Hepatocyte (in vitro differentiated cells): ENCODE measurements around the gene CLIC4. TPM values are rescaled to one million over a fixed set of nuclear protein-coding genes. Genes with fewer than 3 reads are reported as not detected.

Experiments used
- DNase-seq: peaks from one replicate; pipeline ENCODE4 v3.0.0-alpha.2; 2016; ENCODE audit warnings: low spot score
- H2AFZ ChIP-seq: fragments of 200-600 bp; sonication (generic); 2 replicates; pipeline ENCODE4 v1.6.0; 2016; ENCODE audit warnings: antibody characterized with exemption, mild to moderate bottlenecking
- H3K27ac ChIP-seq: fragments of 200-600 bp; sonication (generic); 2 replicates; pipeline ENCODE4 v1.5.1; 2016; ENCODE audit warnings: mild to moderate bottlenecking
- H3K27me3 ChIP-seq: fragments of 200-600 bp; sonication (generic); 2 replicates; pipeline ENCODE4 v1.6.1; 2016
- H3K36me3 ChIP-seq: fragments of 200-600 bp; sonication (generic); replicated peaks from 2 replicates; pipeline ENCODE4 v1.5.1; 2016; ENCODE audit warnings: low read depth; ENCODE audit not compliant: insufficient read depth
- H3K4me1 ChIP-seq: fragments of 200-600 bp; sonication (generic); 2 replicates; pipeline ENCODE4 v1.5.1; 2016; ENCODE audit warnings: mild to moderate bottlenecking, moderate library complexity; ENCODE audit not compliant: insufficient read depth
- H3K4me2 ChIP-seq: fragments of 200-600 bp; sonication (generic); 2 replicates; pipeline ENCODE4 v1.6.0; 2016
- H3K4me3 ChIP-seq: fragments of 200-600 bp; sonication (generic); 2 replicates; pipeline ENCODE4 v1.5.1; 2016; ENCODE audit warnings: mild to moderate bottlenecking
- H3K79me2 ChIP-seq: fragments of 200-600 bp; sonication (generic); 2 replicates; pipeline ENCODE4 v1.6.0; 2017; ENCODE audit warnings: mild to moderate bottlenecking
- H3K9me2 ChIP-seq: fragments of 200-600 bp; sonication (generic); replicated peaks from 2 replicates; pipeline ENCODE4 v1.6.0; 2017; ENCODE audit warnings: mild to moderate bottlenecking; ENCODE audit not compliant: insufficient read depth
- H3K9me3 ChIP-seq: fragments of 200-600 bp; sonication (generic); 2 replicates; pipeline ENCODE4 v1.5.1; 2016; ENCODE audit warnings: low read depth, mild to moderate bottlenecking
- H4K20me1 ChIP-seq: fragments of 200-600 bp; sonication (generic); 2 replicates; pipeline ENCODE4 v1.6.0; 2016; ENCODE audit warnings: mild to moderate bottlenecking; ENCODE audit not compliant: insufficient read depth, poor library complexity, severe bottlenecking
- EZH2 ChIP-seq: fragments of 200-600 bp; sonication (generic); IDR thresholded peaks from 2 replicates; pipeline ENCODE4 v1.6.1; 2016; ENCODE audit warnings: antibody characterized with exemption, mild to moderate bottlenecking, borderline replicate concordance
- EZH2phosphoT487 ChIP-seq: fragments of 200-600 bp; sonication (generic); IDR thresholded peaks from one replicate; pipeline ENCODE4 v1.6.1; 2018; ENCODE audit warnings: antibody characterized with exemption, mild to moderate bottlenecking, low read depth, moderate library complexity; ENCODE audit not compliant: unreplicated experiment, severe bottlenecking
- WGBS: methylation state at CpG from one replicate; pipeline ENCODE4 v1.1.6; 2016; ENCODE audit warnings: low lambda C conversion rate; ENCODE audit errors: missing lambda C conversion rate; 5-methylcytosine and 5-hydroxymethylcytosine counted together
- polyA plus RNA-seq: library from polyadenylated mRNA; unstranded; fragments of >200 nt; fragmentation: Nextera tagmentation; extraction: Ambion mirVana; gene quantifications from 2 replicates; pipeline ENCODE4 v1.2.1, GENCODE V29; 2016
- total RNA-seq: library from RNA; depleted of rRNA; stranded (reverse); fragments of >200 nt; gene quantifications from 2 replicates; pipeline ENCODE4 v1.2.3, GENCODE V29; 2014
- TF ChIP-seq, protein P1 (sequence below): fragments of 200-600 bp; sonication (generic); IDR thresholded peaks from 2 replicates; pipeline ENCODE4 v1.5.1; 2016; ENCODE audit warnings: antibody characterized with exemption, mild to moderate bottlenecking; ENCODE audit not compliant: poor library complexity

The CLIC4 gene
- total and polyA plus RNA-seq, 2 experiments from 2014 or later, result 146 to 259 TPM

DNA sequence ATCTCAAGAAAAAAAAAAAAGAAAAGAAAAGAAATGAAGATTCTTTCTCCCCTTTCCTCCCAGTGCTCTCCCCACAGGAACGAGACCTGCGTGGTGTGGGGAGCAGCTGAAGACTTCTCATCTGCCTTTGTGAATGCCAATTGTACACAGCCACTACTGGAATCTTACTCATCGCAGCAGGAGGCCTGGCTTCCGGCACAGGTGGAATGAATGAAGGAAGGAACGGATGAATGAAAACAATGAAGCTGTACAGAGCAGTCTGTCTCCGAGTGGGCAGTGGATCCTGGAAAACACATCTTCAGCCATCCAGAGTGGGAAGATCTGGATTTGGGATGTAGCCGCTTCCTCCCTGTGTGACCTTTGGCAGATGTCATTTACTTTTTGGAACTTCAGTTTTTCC, 119.9 kb downstream of the CLIC4 start:
- Histone ChIP-seq H3K9me3 (no peaks in the 10 kb centered on the region), H3K4me3 (no peak overlapping the region), H3K9me2 (no peaks in the 10 kb centered on the region), H3K79me2 (no peaks in the 10 kb centered on the region), H2AFZ (no peak overlapping the region), H4K20me1 (no peaks in the 10 kb centered on the region), H3K4me1 (peaks cover 26% of the 10 kb centered on the region), H3K36me3 (no peaks in the 10 kb centered on the region), H3K27ac (peak overlapping the region; percentile 59), H3K4me2 (no peak overlapping the region), H3K27me3 (no peaks in the 10 kb centered on the region)
- 93% methylated on average over 7 of the region's 7 CpGs for WGBS
- DNase-seq, result no peak
- TF ChIP-seq EZH2phosphoT487 (no peak), EZH2 (no peak)
- TF ChIP-seq, protein P1, sequence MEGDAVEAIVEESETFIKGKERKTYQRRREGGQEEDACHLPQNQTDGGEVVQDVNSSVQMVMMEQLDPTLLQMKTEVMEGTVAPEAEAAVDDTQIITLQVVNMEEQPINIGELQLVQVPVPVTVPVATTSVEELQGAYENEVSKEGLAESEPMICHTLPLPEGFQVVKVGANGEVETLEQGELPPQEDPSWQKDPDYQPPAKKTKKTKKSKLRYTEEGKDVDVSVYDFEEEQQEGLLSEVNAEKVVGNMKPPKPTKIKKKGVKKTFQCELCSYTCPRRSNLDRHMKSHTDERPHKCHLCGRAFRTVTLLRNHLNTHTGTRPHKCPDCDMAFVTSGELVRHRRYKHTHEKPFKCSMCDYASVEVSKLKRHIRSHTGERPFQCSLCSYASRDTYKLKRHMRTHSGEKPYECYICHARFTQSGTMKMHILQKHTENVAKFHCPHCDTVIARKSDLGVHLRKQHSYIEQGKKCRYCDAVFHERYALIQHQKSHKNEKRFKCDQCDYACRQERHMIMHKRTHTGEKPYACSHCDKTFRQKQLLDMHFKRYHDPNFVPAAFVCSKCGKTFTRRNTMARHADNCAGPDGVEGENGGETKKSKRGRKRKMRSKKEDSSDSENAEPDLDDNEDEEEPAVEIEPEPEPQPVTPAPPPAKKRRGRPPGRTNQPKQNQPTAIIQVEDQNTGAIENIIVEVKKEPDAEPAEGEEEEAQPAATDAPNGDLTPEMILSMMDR, result no peak

DNA sequence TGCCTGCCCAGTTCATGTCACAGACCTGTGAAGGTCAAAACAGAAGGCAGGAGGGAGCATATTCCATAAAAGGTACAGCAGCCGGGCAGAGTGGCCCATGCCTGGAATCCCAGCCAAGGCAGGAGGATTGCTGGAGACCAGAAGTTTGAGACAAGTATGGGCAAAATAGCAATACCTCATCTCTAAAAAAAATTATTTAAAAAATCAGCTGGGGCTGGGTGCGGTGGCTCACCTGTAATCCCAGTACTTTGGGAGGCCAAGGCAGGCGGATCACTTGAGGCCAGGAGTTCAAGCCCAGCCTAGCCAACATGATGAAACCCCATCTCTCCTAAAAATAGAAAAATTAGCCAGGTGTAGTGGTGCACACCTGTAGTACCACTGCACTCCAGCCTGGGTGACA, 120.3 kb downstream of the CLIC4 start:
- peaks cover 26% of the 10 kb centered on the region for H3K4me1 ChIP-seq
- H3K36me3 ChIP-seq, result no peaks in the 10 kb centered on the region
- no peaks in the 10 kb centered on the region for H3K27me3 ChIP-seq
- H3K4me3 ChIP-seq, result no peak overlapping the region
- no peak overlapping the region for H2AFZ ChIP-seq
- WGBS, result 93% methylated on average over 3 of the region's 3 CpGs
- H3K79me2 ChIP-seq, result no peaks in the 10 kb centered on the region
- no peak for DNase-seq
- H3K4me2 ChIP-seq, result no peak overlapping the region
- H3K9me2 ChIP-seq, result no peaks in the 10 kb centered on the region
- TF ChIP-seq, protein P1, result no peak
- no peak for TF ChIP-seq EZH2phosphoT487
- no peak overlapping the region for H3K27ac ChIP-seq
- no peaks in the 10 kb centered on the region for H4K20me1 ChIP-seq
- no peaks in the 10 kb centered on the region for H3K9me3 ChIP-seq

- H3K27me3 ChIP-seq, result no peaks in the 10 kb centered on the region
- H4K20me1 ChIP-seq, result no peaks in the 10 kb centered on the region
- peaks cover 26% of the 10 kb centered on the region for H3K4me1 ChIP-seq
- no peak overlapping the region for H3K4me3 ChIP-seq
- TF ChIP-seq, protein P1, result no peak
- TF ChIP-seq EZH2 (no peak), EZH2phosphoT487 (no peak)
- no peak for DNase-seq
- 78% methylated on average over 17 of the region's 17 CpGs for WGBS
- H3K4me2 ChIP-seq, result no peak overlapping the region
- no peaks in the 10 kb centered on the region for H3K36me3 ChIP-seq
- no peak overlapping the region for H2AFZ ChIP-seq
- no peaks in the 10 kb centered on the region for H3K9me3 ChIP-seq
- no peak overlapping the region for H3K27ac ChIP-seq
- no peaks in the 10 kb centered on the region for H3K9me2 ChIP-seq
- H3K79me2 ChIP-seq, result no peaks in the 10 kb centered on the region
Measured at GRCh38 chr1:24866211-24867083, 121.2 kb downstream of the CLIC4 start.
